HG02938 (cell line): ENCODE data around the gene DDX31.
"Not testable (repeated sequence)": the region's sequence is repeated elsewhere in the genome, so short reads cannot be mapped to it uniquely, and the experiment has no call there.

Source experiments
- ATAC-seq: cut with Tn5 transposase; IDR thresholded peaks from one replicate; pipeline ENCODE4 v1.9.1; 2021; ENCODE audit warnings: mild to moderate bottlenecking, moderate library complexity; ENCODE audit not compliant: unreplicated experiment

DDX31 gene

DNA sequence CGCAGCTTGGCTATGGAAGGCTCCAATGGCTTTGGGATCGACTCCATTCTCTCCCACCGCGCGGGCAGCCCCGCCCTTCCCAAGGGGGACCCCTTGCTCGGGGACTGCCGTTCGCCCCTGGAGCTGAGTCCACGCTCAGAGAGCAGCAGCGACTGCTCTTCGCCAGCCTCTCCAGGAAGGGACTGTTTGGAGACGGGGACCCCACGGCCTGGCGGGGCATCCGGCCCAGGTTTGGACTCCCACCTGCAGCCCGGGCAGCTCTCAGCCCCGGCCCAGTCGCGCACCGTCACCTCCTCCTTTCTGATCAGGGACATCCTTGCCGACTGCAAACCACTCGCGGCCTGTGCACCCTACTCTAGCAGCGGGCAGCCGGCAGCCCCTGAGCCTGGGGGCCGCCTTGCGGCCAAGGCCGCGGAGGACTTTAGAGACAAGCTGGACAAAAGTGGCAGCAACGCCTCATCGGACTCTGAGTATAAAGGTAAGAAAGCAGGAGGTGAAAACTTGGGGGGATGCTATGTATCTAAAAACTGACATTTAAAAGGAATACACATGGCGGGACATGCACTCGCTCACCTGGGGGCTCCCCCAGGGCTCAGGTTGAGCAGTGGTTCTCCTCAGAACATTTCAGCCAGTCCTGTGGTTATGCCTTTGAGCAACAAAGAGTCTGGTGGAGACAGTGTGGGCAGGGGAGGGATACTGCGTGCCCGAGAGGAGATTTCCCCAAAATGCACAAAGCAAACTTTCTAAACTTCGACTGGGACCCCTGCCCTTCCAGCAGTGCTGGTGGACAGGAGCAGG lies 86.8 kb downstream of the DDX31 start:
- ATAC-seq, result no peak

GRCh38 chr9:132582276-132582785 lies 87.5 kb downstream of the DDX31 start, which contains the start of gene BARHL1:
Gene BARHL1 (plus strand): TSS chr9:132582606. CDS start chr9:132582798, 192 bp downstream.
- ATAC-seq, result no peak

GRCh38 chr9:132579427-132579798 lies 90.4 kb downstream of the DDX31 start:
- ATAC-seq, result no peak

DNA sequence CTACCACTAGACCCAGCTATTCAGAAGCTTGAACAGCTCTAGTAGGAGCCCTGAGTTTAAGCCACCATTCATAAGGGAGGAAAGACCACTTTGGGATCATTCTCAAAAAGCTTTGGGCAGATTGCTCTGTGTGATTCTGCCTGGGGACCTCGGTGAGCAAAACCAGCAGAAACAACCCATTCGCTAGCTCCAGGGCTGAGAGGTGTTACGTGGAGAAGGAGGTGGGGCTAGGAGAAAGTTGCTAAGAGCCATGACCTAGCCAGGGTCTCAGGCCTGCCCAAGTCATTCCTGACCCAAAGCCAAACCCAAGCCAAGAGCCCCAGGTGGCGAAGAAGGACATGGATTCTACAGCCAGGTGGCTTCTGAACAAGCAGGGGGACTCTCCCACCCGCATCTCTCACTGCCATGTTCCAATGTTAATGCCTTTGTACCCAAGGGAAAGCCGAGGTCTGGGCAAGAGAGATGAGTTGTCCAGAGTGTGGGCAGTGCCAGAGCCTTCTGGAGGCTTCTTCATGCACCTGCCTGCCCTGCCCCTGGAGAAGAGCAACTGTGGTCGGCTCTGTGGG lies 91.3 kb downstream of the DDX31 start:
- no peak for ATAC-seq

- ATAC-seq, result no peak
Measured at GRCh38 chr9:132577119-132577518, 92.7 kb downstream of the DDX31 start.

- no peak for ATAC-seq
Measured at GRCh38 chr9:132575811-132576210, 94.0 kb downstream of the DDX31 start.

- no peak for ATAC-seq
Measured at GRCh38 chr9:132575005-132575609, 94.7 kb downstream of the DDX31 start.

DNA sequence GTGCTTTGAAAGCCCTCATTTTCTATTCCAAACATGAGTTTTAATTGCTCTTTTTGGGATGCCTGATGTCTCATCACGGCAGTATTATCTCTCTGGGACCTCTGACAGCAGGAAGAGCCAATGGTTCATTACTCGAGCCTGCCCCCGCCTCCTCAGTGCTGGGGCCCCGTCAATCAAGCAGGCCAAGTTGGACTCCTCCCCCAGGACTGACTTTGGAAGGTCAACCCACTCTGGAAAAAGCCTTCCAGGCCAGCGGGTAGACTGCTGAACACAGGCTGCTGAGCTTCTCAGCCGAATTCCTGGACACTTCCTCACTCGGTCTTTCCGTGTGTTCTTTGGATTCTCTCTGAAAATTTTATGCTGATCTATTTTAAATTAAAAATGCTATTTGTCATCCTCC lies 96.9 kb downstream of the DDX31 start:
- no peak for ATAC-seq

DNA sequence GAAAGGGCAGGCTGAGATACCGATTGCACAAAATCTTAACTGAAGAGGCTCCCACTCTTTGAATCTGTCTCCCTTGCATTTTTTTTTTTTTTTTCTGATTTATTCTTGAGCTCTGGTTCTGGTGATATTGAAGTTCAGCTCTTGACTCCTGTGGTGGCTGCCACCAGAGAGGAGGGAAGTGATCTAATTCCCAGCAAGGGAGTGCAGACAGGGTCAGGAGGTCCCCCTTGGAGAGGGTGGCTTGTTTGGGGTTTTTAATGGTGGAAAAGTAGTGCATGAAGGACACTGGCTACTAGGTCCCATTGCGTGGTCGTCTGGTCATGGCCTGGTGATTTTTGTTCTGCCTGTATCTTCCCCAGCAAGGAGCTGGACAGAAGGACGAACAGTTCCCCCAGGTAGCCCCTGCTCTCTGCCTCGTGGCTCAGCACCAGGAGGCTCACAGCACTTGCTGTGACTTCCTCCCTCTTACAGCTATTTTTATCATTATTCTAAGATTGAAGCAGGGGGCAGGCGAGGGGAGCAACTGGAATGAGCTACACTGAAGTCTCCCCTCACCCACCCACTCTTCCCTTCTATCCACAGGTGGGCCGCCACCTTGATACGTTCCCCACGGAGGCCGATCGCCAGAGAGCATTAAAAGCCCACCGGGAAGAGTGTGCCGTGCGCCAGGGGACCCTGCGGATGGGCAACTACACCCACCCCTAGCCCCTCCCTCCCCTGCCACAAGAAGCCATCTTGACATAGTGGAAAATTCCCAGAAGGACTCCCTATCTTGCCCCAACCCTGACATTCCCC lies 97.8 kb downstream of the DDX31 start:
- no peak for ATAC-seq

DNA sequence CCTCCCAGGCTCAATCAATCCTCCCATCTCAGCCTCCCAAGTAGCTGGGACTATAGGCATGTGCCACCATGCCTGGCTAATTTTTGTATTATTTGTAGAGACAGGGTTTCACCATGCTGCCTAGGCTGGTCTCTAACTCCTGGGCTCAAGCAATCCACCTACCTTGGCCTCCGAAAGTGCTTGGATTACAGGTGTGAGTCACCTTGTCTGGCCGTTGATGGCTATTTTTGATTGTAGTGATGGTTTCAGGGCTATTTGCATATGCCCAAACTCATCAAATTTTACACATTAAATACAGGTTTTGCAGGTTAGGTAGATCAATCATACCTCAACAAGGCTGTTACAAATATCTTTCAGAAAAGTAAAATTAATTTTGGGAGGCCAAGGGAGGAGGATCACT lies 101.0 kb downstream of the DDX31 start:
- ATAC-seq, result not testable (repeated sequence)

DNA sequence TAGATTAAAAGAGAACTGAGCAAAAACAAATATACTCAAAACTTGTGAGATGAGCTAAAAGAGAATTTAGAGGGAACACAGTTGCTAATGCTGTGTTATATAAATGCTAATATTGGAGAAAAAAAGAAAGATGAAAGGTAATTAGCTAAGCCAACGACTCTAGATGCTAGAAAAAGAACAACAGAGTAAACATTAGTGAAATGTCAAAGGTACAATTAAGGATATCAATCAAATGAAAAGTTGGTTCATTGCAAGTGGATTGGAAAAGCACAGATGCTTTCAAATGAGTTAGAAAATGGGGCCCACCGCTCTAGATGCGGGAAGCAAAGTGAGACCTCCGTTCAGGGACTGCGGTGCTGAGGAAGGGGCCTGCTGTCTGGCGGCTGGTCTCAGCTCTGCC lies 105.3 kb downstream of the DDX31 start:
- ATAC-seq, result no peak

- no peak for ATAC-seq
Measured at GRCh38 chr9:132562306-132562573, 107.5 kb downstream of the DDX31 start.

GRCh38 chr9:132560616-132561202 lies 109.1 kb downstream of the DDX31 start:
- no peak for ATAC-seq

DNA sequence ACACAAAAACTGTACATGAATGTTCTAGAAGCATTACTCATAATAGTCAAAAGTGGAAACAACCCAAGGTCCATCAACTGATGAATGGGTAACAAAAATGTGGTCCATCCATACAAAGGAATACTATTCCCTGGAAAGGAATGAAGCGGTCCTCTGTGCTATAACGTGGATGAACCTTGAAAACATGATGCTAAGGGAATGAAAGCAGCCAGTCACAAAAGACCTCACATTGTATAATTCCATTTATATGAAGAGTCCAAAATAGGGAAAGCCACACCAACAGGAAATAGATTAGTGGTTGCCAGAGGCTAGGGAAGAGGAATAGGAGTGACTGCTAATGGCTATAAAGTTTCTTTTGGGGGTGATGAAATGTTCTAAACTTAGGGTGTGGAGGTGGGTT lies 110.1 kb downstream of the DDX31 start:
- ATAC-seq, result no peak

- no peak for ATAC-seq
Measured at GRCh38 chr9:132557159-132557558, 112.6 kb downstream of the DDX31 start.

DNA sequence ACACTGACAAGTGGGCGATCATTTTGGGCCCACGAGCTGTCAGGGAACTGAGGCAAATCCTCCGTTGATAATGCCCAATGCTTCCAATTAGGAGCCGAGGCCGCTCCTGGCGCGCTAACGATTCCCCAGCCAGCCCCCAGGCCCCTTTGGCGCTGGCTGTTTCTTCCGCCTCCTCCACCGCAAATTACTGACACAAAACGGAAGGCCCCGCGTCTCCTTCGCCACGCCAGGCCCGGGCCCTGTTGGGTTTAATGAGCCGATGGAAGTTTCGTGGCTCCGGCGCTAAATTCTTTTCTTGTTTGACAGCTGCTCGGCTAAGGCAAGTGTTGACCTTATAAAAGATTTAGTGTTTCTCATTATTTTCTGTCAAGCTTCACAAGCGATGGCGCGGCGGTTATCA lies 113.1 kb downstream of the DDX31 start:
- ATAC-seq, result no peak

- ATAC-seq, result no peak
Measured at GRCh38 chr9:132556235-132556634, 113.5 kb downstream of the DDX31 start.

DNA sequence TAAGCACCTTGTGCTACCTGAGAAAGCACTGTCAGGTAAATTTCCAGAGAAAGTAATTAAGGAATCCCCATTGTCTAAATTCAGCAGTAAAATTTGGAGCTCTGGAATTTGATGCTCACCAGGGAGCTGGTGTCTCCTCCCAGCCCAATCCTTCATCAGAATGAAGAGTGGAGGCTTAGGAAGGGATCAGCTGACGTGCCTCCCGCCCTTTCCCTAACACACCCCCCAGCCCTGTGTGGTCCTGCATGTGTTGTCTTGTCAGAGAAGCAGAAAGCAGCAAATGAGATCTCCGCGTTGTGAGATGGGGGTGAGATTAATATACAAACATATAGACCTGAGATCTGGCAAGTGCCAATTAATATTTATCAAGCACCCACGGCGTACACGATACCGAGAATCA lies 114.3 kb downstream of the DDX31 start:
- ATAC-seq, result no peak

DNA sequence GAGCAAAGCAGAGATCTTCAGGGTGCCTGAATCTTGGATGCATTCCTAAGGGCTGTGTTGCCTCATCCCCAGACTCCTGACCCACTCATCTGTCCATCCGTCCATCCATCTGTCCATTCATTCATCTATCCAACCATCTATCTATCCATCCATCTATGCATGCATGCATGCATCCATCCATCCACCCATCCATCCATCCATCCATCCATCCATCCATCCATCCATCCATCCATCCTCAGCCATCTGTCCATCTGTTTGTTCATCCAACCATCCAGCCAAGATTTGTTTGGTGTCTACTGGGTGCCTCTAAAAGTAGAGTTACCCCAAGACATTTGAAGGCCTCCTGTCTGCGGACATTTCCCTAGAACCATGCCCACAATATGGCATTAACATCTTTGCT lies 115.0 kb downstream of the DDX31 start:
- ATAC-seq, result no peak

DNA sequence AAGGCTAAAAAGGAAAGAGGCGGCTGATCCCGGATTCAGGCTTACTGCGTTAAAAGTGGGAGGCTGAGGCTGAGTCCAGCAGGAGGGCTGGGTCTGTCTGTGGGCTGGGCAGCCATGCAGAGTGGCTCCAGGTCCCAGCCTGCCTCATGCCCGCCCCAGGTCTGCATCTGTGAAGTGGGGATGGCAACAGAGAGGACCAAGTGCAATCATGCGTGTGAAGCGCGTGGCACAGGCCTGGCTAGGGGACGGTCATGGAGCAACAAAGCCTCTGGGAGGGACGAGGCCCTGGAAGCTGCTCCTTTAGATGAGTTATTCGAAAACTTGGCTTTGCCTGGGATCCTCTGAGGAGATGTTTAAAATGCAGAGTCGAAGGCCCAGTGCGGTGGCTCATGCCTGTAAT lies 117.7 kb downstream of the DDX31 start:
- no peak for ATAC-seq

- ATAC-seq, result no peak
Measured at GRCh38 chr9:132551556-132551955, 118.2 kb downstream of the DDX31 start.
